PFSK-1 (cell line): ENCODE data around the gene SHQ1.

ENCODE experiments used
- FOXP2 ChIP-seq: optimal IDR thresholded peaks from 2 replicates; pipeline ENCODE3; 2011; ENCODE audit warnings: borderline replicate concordance, control low read depth, inconsistent platforms; ENCODE audit not compliant: insufficient read depth; ENCODE audit errors: extremely low read length, extremely low read depth
- POLR2AphosphoS5 ChIP-seq: IDR thresholded peaks from 2 replicates; pipeline ENCODE4 v1.6.1; 2012; ENCODE audit warnings: low read depth, mild to moderate bottlenecking, control low read depth, low read length, moderate library complexity
- REST ChIP-seq, 2 experiments: IDR thresholded peaks; 2 replicates each; pipeline versions ENCODE4 v1.6.1 to v1.8.0; 2011 to 2012; ENCODE audit warnings: low read depth in 2 of 2, low read length in 2 of 2, control low read depth in 1 of 2, inconsistent platforms in 1 of 2, mild to moderate bottlenecking in 1 of 2, moderate library complexity in 1 of 2; ENCODE audit not compliant: insufficient read depth in 1 of 2
- SIN3A ChIP-seq: IDR thresholded peaks from 2 replicates; pipeline ENCODE4 v1.6.1; 2012; ENCODE audit warnings: mild to moderate bottlenecking, low read length, moderate library complexity, borderline replicate concordance; ENCODE audit not compliant: insufficient read depth
- TAF1 ChIP-seq: IDR thresholded peaks from 2 replicates; pipeline ENCODE4 v1.6.1; 2012; ENCODE audit warnings: low read length, control low read depth, borderline replicate concordance; ENCODE audit not compliant: insufficient read depth

Gene SHQ1

GRCh38 chr3:72746430-72747411 is 101.5 kb downstream of the SHQ1 start:
- TF ChIP-seq REST (IDR thresholded peaks at IDR 0.05; ENCODE audit: insufficient read depth in 1 of 2, low read depth in 2 of 2, low read length in 2 of 2) = no peak
- TF ChIP-seq SIN3A = no peak
- no peak for TF ChIP-seq FOXP2
- TF ChIP-seq TAF1 = no peak
- no peak for TF ChIP-seq POLR2AphosphoS5

- TF ChIP-seq TAF1 (no peak), REST (IDR thresholded peaks at IDR 0.05; ENCODE audit: insufficient read depth in 1 of 2, low read depth in 2 of 2, low read length in 2 of 2) (no peak), POLR2AphosphoS5 (no peak), FOXP2 (no peak), SIN3A (no peak)
Observed at GRCh38 chr3:72745146-72745999, 102.9 kb downstream of the SHQ1 start.

- no peak for TF ChIP-seq SIN3A
- no peak for TF ChIP-seq REST (IDR thresholded peaks at IDR 0.05; ENCODE audit: insufficient read depth in 1 of 2, low read depth in 2 of 2, low read length in 2 of 2)
- no peak for TF ChIP-seq FOXP2
- no peak for TF ChIP-seq POLR2AphosphoS5
- TF ChIP-seq TAF1 = no peak
Observed at GRCh38 chr3:72744330-72744729, 103.9 kb downstream of the SHQ1 start.

GRCh38 chr3:72739531-72740466 is 108.4 kb downstream of the SHQ1 start:
- TF ChIP-seq SIN3A (no peak), FOXP2 (no peak), REST (IDR thresholded peaks at IDR 0.05; ENCODE audit: insufficient read depth in 1 of 2, low read depth in 2 of 2, low read length in 2 of 2) (no peak), TAF1 (no peak), POLR2AphosphoS5 (no peak)
